Upper lobe of left lung (tissue), 4 donors: ENCODE data around the gene GRID1.

Experiments
- POLR2A ChIP-seq, 4 donors: fragments of 450-650 bp; IDR thresholded peaks; one replicate each; pipeline ENCODE4 v1.5.1; 2016 to 2017; ENCODE audit warnings: antibody characterized with exemption in 4 of 4, mild to moderate bottlenecking in 2 of 4
- POLR2AphosphoS5 ChIP-seq, 2 donors: sonication (generic); formaldehyde crosslinking; IDR thresholded peaks; one replicate each; pipeline ENCODE4 v1.5.1; 2017; ENCODE audit warnings: antibody characterized with exemption in 2 of 2
- TF ChIP-seq, protein P1 (sequence below), 6 experiments: fragments of 450-650 bp in 4 of 6; fragments of 200-600 bp in 2 of 6; sonication (generic) in 2 of 6; IDR thresholded peaks; one replicate each; pipeline ENCODE4 v1.5.1; 2016 to 2019; ENCODE audit warnings: antibody characterized with exemption in 6 of 6

GRCh38 chr10:86341361-86341811 is 25.2 kb downstream of the GRID1 start:
- TF ChIP-seq, protein P1, sequence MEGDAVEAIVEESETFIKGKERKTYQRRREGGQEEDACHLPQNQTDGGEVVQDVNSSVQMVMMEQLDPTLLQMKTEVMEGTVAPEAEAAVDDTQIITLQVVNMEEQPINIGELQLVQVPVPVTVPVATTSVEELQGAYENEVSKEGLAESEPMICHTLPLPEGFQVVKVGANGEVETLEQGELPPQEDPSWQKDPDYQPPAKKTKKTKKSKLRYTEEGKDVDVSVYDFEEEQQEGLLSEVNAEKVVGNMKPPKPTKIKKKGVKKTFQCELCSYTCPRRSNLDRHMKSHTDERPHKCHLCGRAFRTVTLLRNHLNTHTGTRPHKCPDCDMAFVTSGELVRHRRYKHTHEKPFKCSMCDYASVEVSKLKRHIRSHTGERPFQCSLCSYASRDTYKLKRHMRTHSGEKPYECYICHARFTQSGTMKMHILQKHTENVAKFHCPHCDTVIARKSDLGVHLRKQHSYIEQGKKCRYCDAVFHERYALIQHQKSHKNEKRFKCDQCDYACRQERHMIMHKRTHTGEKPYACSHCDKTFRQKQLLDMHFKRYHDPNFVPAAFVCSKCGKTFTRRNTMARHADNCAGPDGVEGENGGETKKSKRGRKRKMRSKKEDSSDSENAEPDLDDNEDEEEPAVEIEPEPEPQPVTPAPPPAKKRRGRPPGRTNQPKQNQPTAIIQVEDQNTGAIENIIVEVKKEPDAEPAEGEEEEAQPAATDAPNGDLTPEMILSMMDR (IDR thresholded peaks at IDR 0.05): no peak
- TF ChIP-seq POLR2A (IDR thresholded peaks at IDR 0.05) (no peak), POLR2AphosphoS5 (IDR thresholded peaks at IDR 0.05) (no peak)
